Bronchial epithelial cell (primary cell): ENCODE results near the gene HCN4. TPM values are rescaled to one million over a fixed set of nuclear protein-coding genes. Genes with fewer than 3 reads are reported as not detected.

ENCODE experiments used
- DNase-seq: peaks from one replicate; pipeline ENCODE4 v3.0.0-alpha.2; 2010; ENCODE audit warnings: low read depth
- FAIRE-seq: peaks from 2 replicates; lab custom pipeline; 2011; peaks lifted over from hg19 to GRCh38; lab: Jason Lieb, UNC
- H3K27me3 ChIP-seq: 2 replicates; pipeline ENCODE4 v1.5.1; 2011; ENCODE audit warnings: low read length; ENCODE audit not compliant: control insufficient read depth, insufficient read depth
- H3K36me3 ChIP-seq: 2 replicates; pipeline ENCODE4 v1.5.1; 2011; ENCODE audit warnings: low read length; ENCODE audit not compliant: control insufficient read depth, insufficient read depth
- H3K4me3 ChIP-seq: 2 replicates; pipeline ENCODE4 v1.5.1; 2011; ENCODE audit warnings: mild to moderate bottlenecking, low read depth, low read length, control low read depth
- total RNA-seq: library from RNA; depleted of rRNA; stranded (reverse); fragments of >200 nt; gene quantifications from 2 replicates; pipeline ENCODE4 v1.2.1, GENCODE V29; 2014
- TF ChIP-seq, protein P1 (sequence below): IDR thresholded peaks from 2 replicates; pipeline ENCODE4 v1.5.1; 2011; ENCODE audit warnings: mild to moderate bottlenecking, moderate library complexity, low read length, control low read depth, inconsistent platforms; ENCODE audit not compliant: insufficient read depth, severe bottlenecking

The HCN4 gene
- total RNA-seq, 1 donor from 2014 or later: not detected

DNA sequence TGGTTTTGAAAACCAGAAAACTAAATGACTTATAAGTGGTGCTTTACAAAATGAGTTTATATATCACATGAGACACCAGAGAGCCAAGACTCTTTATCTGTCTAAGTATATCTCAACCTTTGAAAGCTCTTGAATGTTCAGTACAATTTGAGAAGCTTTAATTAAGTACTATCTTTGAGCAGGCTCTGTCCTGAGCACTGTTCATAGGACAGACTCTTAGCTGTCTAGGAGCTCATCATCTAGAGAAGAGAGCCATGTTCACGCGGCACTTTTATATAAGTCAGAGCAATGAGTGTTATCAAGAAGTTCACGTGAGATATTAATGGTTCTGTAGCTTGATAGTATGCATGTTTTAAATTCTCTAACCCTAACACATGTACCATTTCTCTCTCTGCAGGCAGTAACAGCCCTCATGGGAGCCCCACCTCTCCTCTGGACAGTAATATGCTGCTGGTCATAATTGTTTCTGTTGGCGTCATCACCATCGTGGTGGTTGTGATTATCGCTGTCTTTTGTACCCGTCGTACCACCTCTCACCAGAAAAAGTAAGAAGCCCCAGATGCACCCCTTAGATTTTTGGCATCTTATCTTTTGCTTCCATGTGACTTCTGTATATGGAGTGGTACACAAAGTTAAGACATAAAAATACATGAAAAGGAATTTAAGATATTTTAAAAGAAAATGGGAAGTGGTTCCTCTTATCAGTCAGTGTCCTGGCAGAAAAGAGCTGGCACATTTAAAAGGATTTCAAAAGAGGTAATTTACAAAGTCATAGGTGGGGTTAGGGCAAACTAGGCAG lies 86.0 kb downstream of the HCN4 start:
- FAIRE-seq (no peak), DNase-seq (no peak)
- TF ChIP-seq, protein P1, sequence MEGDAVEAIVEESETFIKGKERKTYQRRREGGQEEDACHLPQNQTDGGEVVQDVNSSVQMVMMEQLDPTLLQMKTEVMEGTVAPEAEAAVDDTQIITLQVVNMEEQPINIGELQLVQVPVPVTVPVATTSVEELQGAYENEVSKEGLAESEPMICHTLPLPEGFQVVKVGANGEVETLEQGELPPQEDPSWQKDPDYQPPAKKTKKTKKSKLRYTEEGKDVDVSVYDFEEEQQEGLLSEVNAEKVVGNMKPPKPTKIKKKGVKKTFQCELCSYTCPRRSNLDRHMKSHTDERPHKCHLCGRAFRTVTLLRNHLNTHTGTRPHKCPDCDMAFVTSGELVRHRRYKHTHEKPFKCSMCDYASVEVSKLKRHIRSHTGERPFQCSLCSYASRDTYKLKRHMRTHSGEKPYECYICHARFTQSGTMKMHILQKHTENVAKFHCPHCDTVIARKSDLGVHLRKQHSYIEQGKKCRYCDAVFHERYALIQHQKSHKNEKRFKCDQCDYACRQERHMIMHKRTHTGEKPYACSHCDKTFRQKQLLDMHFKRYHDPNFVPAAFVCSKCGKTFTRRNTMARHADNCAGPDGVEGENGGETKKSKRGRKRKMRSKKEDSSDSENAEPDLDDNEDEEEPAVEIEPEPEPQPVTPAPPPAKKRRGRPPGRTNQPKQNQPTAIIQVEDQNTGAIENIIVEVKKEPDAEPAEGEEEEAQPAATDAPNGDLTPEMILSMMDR: no peak
- no peaks in the 10 kb centered on the region for H3K27me3 ChIP-seq
- no peaks in the 10 kb centered on the region for H3K36me3 ChIP-seq
- H3K4me3 ChIP-seq: no peak overlapping the region

GRCh38 chr15:73275862-73276261 lies 92.9 kb downstream of the HCN4 start:
- no peak for FAIRE-seq
- TF ChIP-seq, protein P1: no peak
- DNase-seq: no peak
- Histone ChIP-seq H3K27me3 (no peaks in the 10 kb centered on the region), H3K36me3 (no peaks in the 10 kb centered on the region), H3K4me3 (no peak overlapping the region)

DNA sequence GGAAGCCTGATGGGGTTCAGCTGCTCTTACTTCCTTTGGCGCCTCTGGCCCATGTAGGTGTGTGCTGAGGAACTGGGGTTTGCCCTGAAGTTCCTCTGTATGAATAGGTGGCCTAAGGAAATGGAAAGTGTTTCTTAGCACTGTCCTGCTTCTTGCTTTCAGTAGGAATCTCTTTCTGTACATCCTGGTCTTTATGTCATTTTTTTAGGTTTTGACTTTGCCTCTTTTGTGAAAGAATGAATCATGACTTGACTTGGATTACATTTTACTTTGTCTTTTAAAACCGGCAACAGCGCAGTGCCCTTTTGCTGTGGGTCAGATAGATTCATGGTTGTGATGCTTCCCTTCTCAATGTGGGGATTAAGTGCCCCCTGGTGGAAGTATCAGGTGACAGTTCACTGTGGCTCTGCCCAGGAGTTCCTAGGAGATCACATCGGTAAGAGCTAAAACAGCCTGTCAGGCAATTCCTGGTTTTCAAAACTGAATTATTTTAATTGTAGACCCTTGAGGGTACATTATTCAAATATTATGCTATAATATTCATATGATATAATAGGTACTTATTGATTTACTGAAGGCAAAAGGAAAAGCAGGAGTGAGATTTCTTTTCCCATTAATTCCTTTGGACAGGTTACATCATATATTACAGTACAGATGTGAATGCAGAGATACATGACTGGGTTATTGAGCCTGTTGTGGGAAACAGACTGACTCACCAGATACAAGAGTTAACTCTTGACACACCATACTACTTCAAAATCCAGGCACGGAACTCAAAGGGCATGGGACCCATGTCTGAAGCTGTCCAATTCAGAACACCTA lies 95.4 kb downstream of the HCN4 start:
- Histone ChIP-seq H3K4me3 (no peak overlapping the region), H3K27me3 (no peaks in the 10 kb centered on the region), H3K36me3 (no peaks in the 10 kb centered on the region)
- TF ChIP-seq, protein P1: peak; percentile 66
- FAIRE-seq (peak; percentile 32), DNase-seq (peak; percentile 51)

DNA sequence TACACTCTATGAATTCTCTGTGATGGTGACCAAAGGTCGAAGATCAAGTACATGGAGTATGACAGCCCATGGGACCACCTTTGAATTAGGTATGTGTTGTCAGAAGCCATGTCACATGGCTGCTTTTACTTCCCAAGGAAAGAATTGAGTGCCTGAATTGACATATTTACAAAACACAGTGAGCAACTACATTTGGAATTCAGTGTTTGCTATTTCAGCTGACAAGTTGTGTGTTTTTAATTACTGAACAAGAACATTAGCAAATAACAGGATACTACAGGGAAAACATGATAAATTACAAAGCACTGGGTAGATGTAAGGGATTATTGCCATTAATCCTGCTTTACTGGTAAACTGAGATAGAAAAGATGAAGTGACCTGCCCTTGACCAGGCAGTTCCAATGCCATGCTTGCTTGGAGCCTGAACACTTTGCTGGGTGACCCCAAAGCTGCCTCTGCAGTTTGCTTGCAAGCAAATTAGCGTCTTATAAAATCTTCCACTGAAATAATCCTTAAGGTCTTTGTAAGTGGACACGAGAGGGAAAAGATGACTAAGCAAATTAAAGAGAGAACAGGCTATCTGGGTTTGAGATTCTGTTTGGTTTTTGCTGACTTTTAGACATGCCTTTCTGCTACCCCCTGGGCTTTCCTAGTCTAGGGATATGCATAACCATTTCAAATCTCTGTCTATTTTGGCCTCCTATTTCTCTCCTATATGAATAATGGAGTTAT lies 98.2 kb downstream of the HCN4 start:
- TF ChIP-seq, protein P1: no peak
- Histone ChIP-seq H3K36me3 (no peaks in the 10 kb centered on the region), H3K27me3 (no peaks in the 10 kb centered on the region), H3K4me3 (no peak overlapping the region)
- FAIRE-seq (peak; percentile 18), DNase-seq (no peak)

Other genes starting within 250 kb of the HCN4 start
- gene REC114, start 74.2 kb upstream of the HCN4 start, total RNA-seq: not detected in 2 replicates